ENCODE results near the gene DNAJC13.
A peak's percentile ranks its signal among the peaks of the same experiment; 100 is the strongest.

Gene DNAJC13

GRCh38 chr3:132486099-132486498, 68.8 kb downstream of the DNAJC13 start:
- no peak for DNase-seq (ENCODE audit: low spot score)

GRCh38 chr3:132488151-132488550, 70.8 kb downstream of the DNAJC13 start:
- no peak for DNase-seq (ENCODE audit: low spot score)

GRCh38 chr3:132499071-132499470, 81.8 kb downstream of the DNAJC13 start:
- no peak for DNase-seq (ENCODE audit: low spot score)

- no peak for DNase-seq (ENCODE audit: low spot score)
Observed at GRCh38 chr3:132503559-132503958, 86.3 kb downstream of the DNAJC13 start.

- no peak for DNase-seq (ENCODE audit: low spot score)
Observed at GRCh38 chr3:132504375-132504933, 87.2 kb downstream of the DNAJC13 start.

GRCh38 chr3:132507657-132508056, 90.4 kb downstream of the DNAJC13 start:
- no peak for DNase-seq (ENCODE audit: low spot score)

- DNase-seq (ENCODE audit: low spot score) = no peak
Observed at GRCh38 chr3:132509096-132509495, 91.8 kb downstream of the DNAJC13 start.

GRCh38 chr3:132509506-132509905, 92.2 kb downstream of the DNAJC13 start:
- no peak for DNase-seq (ENCODE audit: low spot score)

GRCh38 chr3:132513057-132513456, 95.8 kb downstream of the DNAJC13 start:
- no peak for DNase-seq (ENCODE audit: low spot score)

GRCh38 chr3:132517311-132517710, 100.0 kb downstream of the DNAJC13 start:
- DNase-seq (ENCODE audit: low spot score) = no peak

- no peak for DNase-seq (ENCODE audit: low spot score)
Observed at GRCh38 chr3:132519914-132520313, 102.6 kb downstream of the DNAJC13 start.

GRCh38 chr3:132521901-132522300, 104.6 kb downstream of the DNAJC13 start:
- no peak for DNase-seq (ENCODE audit: low spot score)

GRCh38 chr3:132522353-132522752, 105.1 kb downstream of the DNAJC13 start:
- DNase-seq (ENCODE audit: low spot score) = no peak

GRCh38 chr3:132530624-132531023, 113.3 kb downstream of the DNAJC13 start:
- no peak for DNase-seq (ENCODE audit: low spot score)

- DNase-seq (ENCODE audit: low spot score) = peak; percentile 76
Observed at GRCh38 chr3:132535575-132536441, 118.5 kb downstream of the DNAJC13 start.

GRCh38 chr3:132536442-132537153, 119.3 kb downstream of the DNAJC13 start:
- DNase-seq (ENCODE audit: low spot score) = no peak

- DNase-seq (ENCODE audit: low spot score) = no peak
Observed at GRCh38 chr3:132537297-132537696, 120.0 kb downstream of the DNAJC13 start.

GRCh38 chr3:132538072-132538471, 120.8 kb downstream of the DNAJC13 start:
- no peak for DNase-seq (ENCODE audit: low spot score)

- DNase-seq (ENCODE audit: low spot score) = no peak
Observed at GRCh38 chr3:132539681-132540080, 122.4 kb downstream of the DNAJC13 start.

- DNase-seq (ENCODE audit: low spot score) = no peak
Observed at GRCh38 chr3:132542577-132542976, 125.3 kb downstream of the DNAJC13 start.

GRCh38 chr3:132543011-132543739, 125.9 kb downstream of the DNAJC13 start:
- DNase-seq (ENCODE audit: low spot score) = peak; percentile 55

GRCh38 chr3:132544130-132544529, 126.8 kb downstream of the DNAJC13 start:
- DNase-seq (ENCODE audit: low spot score) = no peak

Measured in kidney capillary endothelial cell (primary cell).